Ascending aorta (tissue), 2 donors: ENCODE measurements around the gene SAP30BP. TPM values are rescaled to one million over a fixed set of nuclear protein-coding genes. Genes with fewer than 3 reads are reported as not detected.

Source experiments
- DNase-seq, 2 donors: peaks; one replicate each; pipeline ENCODE4 v3.0.0-alpha.2; 2019; ENCODE audit warnings: low spot score in 2 of 2
- H3K27ac ChIP-seq, 2 donors: fragments of 200-600 bp; sonication (generic); one replicate each; pipeline ENCODE4 v1.5.1; 2016 to 2017; ENCODE audit warnings: mild to moderate bottlenecking in 1 of 2
- H3K27me3 ChIP-seq: fragments of 200-600 bp; sonication (generic); one replicate; pipeline ENCODE4 v1.5.1; 2017
- H3K36me3 ChIP-seq, 2 donors: fragments of 200-600 bp; sonication (generic); one replicate each; pipeline ENCODE4 v1.5.1; 2016
- H3K4me1 ChIP-seq, 2 donors: fragments of 200-600 bp; sonication (generic); one replicate each; pipeline ENCODE4 v1.5.1; 2016 to 2017; ENCODE audit warnings: mild to moderate bottlenecking in 1 of 2
- H3K4me3 ChIP-seq, 2 donors: fragments of 200-600 bp; sonication (generic); one replicate each; pipeline ENCODE4 v1.5.1; 2016 to 2017; ENCODE audit warnings: mild to moderate bottlenecking in 1 of 2
- H3K9me3 ChIP-seq, 2 donors: fragments of 200-600 bp; sonication (generic); one replicate each; pipeline ENCODE4 v1.5.1; 2016
- intact Hi-C: fragments of 100-400 bp; cut with DNase I; formaldehyde crosslinking; loops from one replicate; pipeline ENCODE4 v1.15.1; 2023
- total RNA-seq: library from RNA; depleted of rRNA; stranded (reverse); fragments of >200 nt; gene quantifications from one replicate; pipeline ENCODE4 v1.1.0, GENCODE V29; 2016
- TF ChIP-seq, protein P1 (sequence below), 3 experiments: fragments of 200-600 bp in 2 of 3; fragments of 450-650 bp in 1 of 3; sonication (generic) in 2 of 3; IDR thresholded peaks; one replicate each; pipeline ENCODE4 v1.5.1; 2016 to 2019; ENCODE audit warnings: antibody characterized with exemption in 3 of 3, mild to moderate bottlenecking in 1 of 3, moderate library complexity in 1 of 3

Gene SAP30BP
- total RNA-seq, 1 donor from 2014 or later = 70.9 TPM

DNA sequence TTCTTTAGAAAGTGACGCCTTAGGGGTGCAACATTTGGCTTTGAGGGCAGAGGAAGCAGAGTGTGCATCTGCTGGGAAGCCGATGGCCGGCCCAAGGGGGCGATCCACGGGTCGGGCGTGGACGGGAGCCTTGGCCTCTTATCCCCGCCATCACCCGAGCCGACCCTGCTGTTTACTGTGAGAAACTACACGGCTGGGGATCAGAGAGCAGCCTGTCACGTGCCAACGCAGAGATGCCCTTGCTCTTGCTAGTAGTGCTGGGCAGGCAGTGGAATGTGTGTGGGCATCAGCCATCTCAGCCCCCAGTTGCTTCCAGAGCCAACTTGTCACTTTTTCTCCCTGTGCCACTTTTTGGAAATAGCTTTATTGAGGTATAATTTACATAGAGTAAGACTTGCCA, 27.4 kb downstream of the SAP30BP start:
- no peak for DNase-seq
- peak overlapping the region; percentile 55 to 78 for H3K27ac ChIP-seq

DNA sequence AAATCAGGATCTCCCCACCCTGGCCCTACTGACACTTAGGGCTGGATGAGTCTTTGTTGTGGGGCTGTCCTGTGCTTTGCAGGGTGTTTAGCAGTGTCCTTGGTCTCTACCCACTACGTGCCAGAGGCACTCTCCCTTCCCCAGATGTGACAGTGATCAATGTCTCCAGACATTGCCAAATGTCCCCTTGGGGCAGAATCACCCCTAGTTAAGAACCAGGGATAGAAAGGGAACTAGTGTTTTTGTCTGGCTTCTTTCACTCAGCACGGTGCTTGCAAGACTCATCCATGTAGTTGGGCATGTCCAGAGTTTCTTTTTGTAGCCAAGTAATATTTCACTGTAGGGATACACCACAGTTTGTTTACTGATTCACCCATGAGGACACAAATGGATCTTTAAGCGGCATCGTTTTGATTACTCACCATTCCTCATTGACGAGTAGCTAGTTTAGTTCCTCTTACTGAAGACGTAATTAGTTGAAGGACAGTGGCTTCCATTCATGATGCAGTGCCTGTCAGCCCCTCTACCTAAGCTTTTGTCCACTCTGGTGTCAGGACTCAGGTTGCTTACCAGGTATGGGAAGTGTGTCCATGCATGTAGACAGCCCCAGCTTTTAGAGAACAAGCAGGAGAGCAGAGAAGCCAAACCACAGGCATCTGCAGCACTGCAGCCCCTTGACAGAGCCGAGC, 28.1 kb downstream of the SAP30BP start:
- no peak for DNase-seq
- Histone ChIP-seq H3K4me3 (no peak overlapping the region), H3K27me3 (no peaks in the 10 kb centered on the region), H3K9me3 (no peaks in the 10 kb centered on the region), H3K27ac (no peak overlapping the region), H3K36me3 (peaks cover 56 to 73% of the 10 kb centered on the region in 2 donors), H3K4me1 (peaks cover 0 to 2% of the 10 kb centered on the region in 2 donors)
- TF ChIP-seq, protein P1, sequence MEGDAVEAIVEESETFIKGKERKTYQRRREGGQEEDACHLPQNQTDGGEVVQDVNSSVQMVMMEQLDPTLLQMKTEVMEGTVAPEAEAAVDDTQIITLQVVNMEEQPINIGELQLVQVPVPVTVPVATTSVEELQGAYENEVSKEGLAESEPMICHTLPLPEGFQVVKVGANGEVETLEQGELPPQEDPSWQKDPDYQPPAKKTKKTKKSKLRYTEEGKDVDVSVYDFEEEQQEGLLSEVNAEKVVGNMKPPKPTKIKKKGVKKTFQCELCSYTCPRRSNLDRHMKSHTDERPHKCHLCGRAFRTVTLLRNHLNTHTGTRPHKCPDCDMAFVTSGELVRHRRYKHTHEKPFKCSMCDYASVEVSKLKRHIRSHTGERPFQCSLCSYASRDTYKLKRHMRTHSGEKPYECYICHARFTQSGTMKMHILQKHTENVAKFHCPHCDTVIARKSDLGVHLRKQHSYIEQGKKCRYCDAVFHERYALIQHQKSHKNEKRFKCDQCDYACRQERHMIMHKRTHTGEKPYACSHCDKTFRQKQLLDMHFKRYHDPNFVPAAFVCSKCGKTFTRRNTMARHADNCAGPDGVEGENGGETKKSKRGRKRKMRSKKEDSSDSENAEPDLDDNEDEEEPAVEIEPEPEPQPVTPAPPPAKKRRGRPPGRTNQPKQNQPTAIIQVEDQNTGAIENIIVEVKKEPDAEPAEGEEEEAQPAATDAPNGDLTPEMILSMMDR (IDR thresholded peaks at IDR 0.05) = no peak
- intact Hi-C loops = no loop called here

More for the DNA sequence above, 27.4 kb downstream of the SAP30BP start:
- TF ChIP-seq, protein P1 (IDR thresholded peaks at IDR 0.05) = no peak
- Histone ChIP-seq H3K4me1 (peaks cover 0 to 2% of the 10 kb centered on the region in 2 donors), H3K9me3 (no peaks in the 10 kb centered on the region), H3K36me3 (peaks cover 49 to 67% of the 10 kb centered on the region in 2 donors), H3K27me3 (no peaks in the 10 kb centered on the region), H3K4me3 (no peak overlapping the region)
- intact Hi-C loops = no loop called here

DNA sequence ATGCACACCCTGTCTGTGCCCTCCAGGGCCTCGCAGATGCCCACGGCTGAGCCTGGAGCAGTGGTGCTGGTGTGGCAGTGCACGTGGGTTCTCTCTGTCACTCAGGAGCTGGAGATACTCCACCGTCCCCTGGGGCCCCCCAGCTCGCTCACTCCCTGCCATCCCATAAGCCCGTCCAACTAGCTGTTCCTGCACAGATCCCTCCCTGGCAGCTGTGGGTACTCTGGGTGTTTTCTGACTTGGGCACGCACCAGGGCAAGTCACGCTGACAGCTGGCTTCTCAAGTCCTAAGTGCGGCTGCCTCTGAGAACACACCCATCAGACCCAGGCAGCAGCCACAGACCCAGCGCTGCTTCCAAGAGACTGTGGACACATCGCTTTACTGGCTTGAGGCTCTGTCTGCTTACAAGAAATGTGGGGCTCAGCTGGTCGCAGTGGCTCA, 28.7 kb downstream of the SAP30BP start:
- Histone ChIP-seq H3K9me3 (no peaks in the 10 kb centered on the region), H3K27ac (no peak overlapping the region), H3K4me3 (no peak overlapping the region), H3K4me1 (peaks cover 0 to 2% of the 10 kb centered on the region in 2 donors), H3K36me3 (peaks cover 59 to 77% of the 10 kb centered on the region in 2 donors), H3K27me3 (no peaks in the 10 kb centered on the region)
- intact Hi-C loops = no loop called here
- TF ChIP-seq, protein P1 (IDR thresholded peaks at IDR 0.05) = no peak
- DNase-seq = no peak

DNA sequence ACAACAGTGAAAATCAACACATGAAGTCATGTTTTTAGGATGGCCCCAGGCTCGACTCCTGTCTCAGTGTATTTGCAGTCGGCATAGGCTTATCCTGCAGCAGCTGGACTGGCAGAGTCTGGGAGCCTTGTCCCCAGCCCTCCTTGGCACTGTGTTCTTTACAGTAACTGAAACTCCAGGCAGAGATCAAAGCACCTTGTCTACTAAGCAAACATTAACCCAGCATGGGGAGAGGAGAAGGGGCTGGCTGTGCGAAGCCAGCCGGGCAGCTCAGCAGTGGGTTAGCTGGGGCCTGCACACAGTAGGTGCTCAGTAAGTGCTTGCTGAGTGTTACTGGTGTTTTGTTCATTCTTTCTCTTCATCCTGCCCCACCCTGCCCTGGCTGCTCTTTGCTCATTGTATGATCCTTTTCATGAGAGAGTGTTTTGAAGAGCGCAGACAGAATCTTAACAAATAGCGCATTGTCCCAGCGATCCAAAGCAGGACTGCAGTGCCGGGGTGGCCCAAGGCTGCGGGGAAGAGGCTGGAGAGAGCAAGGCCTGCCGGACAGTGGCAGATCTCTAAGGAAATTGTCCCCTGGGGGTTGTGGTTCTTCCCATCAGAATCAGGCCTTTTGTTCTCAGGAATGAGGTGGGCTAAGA, 30.6 kb downstream of the SAP30BP start:
- intact Hi-C loops = no loop called here
- H3K4me1 ChIP-seq = peaks cover 0 to 2% of the 10 kb centered on the region in 2 donors
- H3K27me3 ChIP-seq = no peaks in the 10 kb centered on the region
- no peak overlapping the region for H3K4me3 ChIP-seq
- TF ChIP-seq, protein P1 (IDR thresholded peaks at IDR 0.05) = no peak
- peak overlapping the region in 1 of 2 donors; percentile 49 for H3K27ac ChIP-seq
- peaks cover 69 to 87% of the 10 kb centered on the region in 2 donors for H3K36me3 ChIP-seq
- H3K9me3 ChIP-seq = no peaks in the 10 kb centered on the region
- DNase-seq = no peak

DNA sequence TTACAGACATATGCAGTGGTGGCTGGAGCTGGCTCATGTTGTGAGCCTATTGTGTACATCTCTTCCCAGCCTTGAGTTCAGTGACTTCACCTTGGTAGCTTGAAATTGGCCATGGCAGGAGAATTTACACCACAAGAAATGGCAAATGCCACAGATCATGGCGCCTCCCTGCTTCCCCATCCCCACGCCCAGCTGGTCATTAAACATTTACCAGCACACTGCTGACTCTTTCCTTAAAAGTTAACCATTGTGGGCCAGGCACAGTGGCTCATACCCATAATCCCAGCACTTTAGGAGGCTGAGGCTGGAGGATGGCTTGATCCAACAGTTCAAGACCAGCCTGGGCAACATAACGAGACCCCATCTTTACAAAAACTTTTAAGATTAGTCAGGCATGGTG, 31.5 kb downstream of the SAP30BP start:
- Histone ChIP-seq H3K4me3 (no peak overlapping the region), H3K27me3 (no peaks in the 10 kb centered on the region), H3K36me3 (peaks cover 78 to 88% of the 10 kb centered on the region in 2 donors), H3K27ac (no peak overlapping the region), H3K9me3 (no peaks in the 10 kb centered on the region), H3K4me1 (no peaks in the 10 kb centered on the region)
- intact Hi-C loops = no loop called here
- TF ChIP-seq, protein P1 (IDR thresholded peaks at IDR 0.05) = no peak
- DNase-seq = no peak
